Effector memory CD4-positive, alpha-beta T cell (primary cell): ENCODE measurements around the gene BIN1.
"Not testable (repeated sequence)": the region's sequence is repeated elsewhere in the genome, so short reads cannot be mapped to it uniquely, and the experiment has no call there.

ENCODE experiments used
- DNase-seq, 3 donors: peaks; one replicate each; pipeline ENCODE4 v3.0.0-alpha.2; 2020
- H3K27ac ChIP-seq: 2 replicates; pipeline ENCODE4 v1.7.0; 2013; ENCODE audit warnings: mild to moderate bottlenecking, low read length, moderate library complexity; ENCODE audit not compliant: insufficient read depth, poor library complexity, severe bottlenecking
- H3K27me3 ChIP-seq: replicated peaks from 2 replicates; pipeline ENCODE4 v1.7.0; 2013; ENCODE audit warnings: mild to moderate bottlenecking, low read length; ENCODE audit not compliant: insufficient read depth, control insufficient read depth, poor library complexity, severe bottlenecking
- H3K36me3 ChIP-seq: 2 replicates; pipeline ENCODE4 v1.7.0; 2013; ENCODE audit warnings: mild to moderate bottlenecking, low read length, moderate library complexity; ENCODE audit not compliant: control insufficient read depth, insufficient read depth
- H3K4me1 ChIP-seq: 2 replicates; pipeline ENCODE4 v1.7.0; 2013; ENCODE audit warnings: low read length, mild to moderate bottlenecking; ENCODE audit not compliant: control insufficient read depth, insufficient read depth, poor library complexity, severe bottlenecking
- H3K4me3 ChIP-seq: 2 replicates; pipeline ENCODE4 v1.7.0; 2013; ENCODE audit warnings: low read length, low read depth, mild to moderate bottlenecking; ENCODE audit not compliant: insufficient read depth, poor library complexity, severe bottlenecking
- H3K9me3 ChIP-seq: 2 replicates; pipeline ENCODE4 v1.7.0; 2013; ENCODE audit warnings: mild to moderate bottlenecking, low read length, moderate library complexity; ENCODE audit not compliant: control insufficient read depth

Gene BIN1

DNA sequence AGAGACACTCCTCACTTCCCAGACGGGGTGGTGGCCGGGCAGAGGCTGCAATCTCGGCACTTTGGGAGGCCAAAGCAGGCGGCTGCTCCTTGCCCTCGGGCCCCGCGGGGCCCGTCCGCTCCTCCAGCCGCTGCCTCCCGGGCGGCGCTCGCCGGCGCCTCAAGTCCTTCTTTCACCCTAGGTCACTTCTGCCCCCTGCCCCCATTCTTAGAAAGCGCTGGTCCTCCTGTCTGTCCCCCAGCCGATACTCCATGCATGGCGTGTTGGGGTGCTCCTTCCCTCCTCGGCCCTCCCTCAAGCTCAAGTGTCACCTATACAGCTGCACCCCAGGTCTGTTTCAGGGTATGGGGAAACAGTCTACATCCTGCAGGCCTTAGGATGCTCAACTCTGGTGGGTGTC, 13.5 kb upstream of the BIN1 start:
- not testable (repeated sequence) for H3K27me3 ChIP-seq, H3K36me3 ChIP-seq, H3K4me1 ChIP-seq, H3K4me3 ChIP-seq, DNase-seq, H3K27ac ChIP-seq, H3K9me3 ChIP-seq

GRCh38 chr2:127118467-127118866, 11.5 kb upstream of the BIN1 start:
- Histone ChIP-seq H3K4me3 (no peak overlapping the region), H3K36me3 (no peaks in the 10 kb centered on the region), H3K27me3 (no peaks in the 10 kb centered on the region), H3K9me3 (no peaks in the 10 kb centered on the region), H3K4me1 (no peaks in the 10 kb centered on the region), H3K27ac (no peak overlapping the region)
- DNase-seq, result no peak

GRCh38 chr2:127118038-127118437, 11.1 kb upstream of the BIN1 start:
- DNase-seq, result no peak
- Histone ChIP-seq H3K4me3 (no peak overlapping the region), H3K9me3 (no peaks in the 10 kb centered on the region), H3K27ac (no peak overlapping the region), H3K4me1 (no peaks in the 10 kb centered on the region), H3K27me3 (no peaks in the 10 kb centered on the region), H3K36me3 (no peaks in the 10 kb centered on the region)

- Histone ChIP-seq H3K27me3 (no peaks in the 10 kb centered on the region), H3K27ac (no peak overlapping the region), H3K4me3 (no peak overlapping the region), H3K36me3 (no peaks in the 10 kb centered on the region), H3K4me1 (no peaks in the 10 kb centered on the region), H3K9me3 (no peaks in the 10 kb centered on the region)
- DNase-seq, result no peak
These were observed 10.6 kb upstream of the BIN1 start for GRCh38 chr2:127117603-127118002.

DNA sequence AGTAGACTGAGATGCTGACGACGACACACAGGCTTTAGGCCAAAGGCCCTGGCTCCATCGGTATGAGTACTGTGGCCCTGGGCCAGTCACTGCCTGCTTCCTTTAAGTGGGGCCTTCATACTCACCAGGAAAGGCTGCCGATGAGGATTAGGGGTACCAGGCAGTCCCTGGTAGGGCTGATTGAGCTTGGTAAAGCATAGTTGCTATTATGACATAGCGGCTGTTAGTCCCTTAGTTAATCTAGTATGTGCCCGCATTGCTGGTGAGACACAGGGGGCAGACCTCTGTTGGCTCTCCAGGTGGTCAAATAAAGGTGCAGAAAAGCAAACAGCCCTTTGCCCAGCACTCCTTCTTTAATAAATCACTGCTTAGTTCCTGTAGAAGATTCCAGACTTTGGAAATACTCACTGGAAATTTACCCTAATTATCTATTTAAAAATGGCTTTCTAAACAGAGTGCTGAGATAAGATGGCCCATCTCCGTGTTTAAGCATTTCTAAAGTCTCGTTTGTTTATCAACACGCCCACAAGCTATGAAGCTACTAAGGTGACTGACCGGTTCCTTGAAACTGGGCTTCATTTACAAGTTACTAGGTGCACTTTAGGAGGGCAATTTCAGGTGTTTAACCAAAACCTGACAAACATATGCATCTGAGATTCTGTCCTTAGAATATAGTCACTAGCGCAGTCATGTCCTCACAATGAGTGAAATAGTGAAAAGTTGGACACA, 8.7 kb upstream of the BIN1 start:
- H3K27ac ChIP-seq, result no peak overlapping the region
- no peaks in the 10 kb centered on the region for H3K36me3 ChIP-seq
- DNase-seq, result no peak
- H3K9me3 ChIP-seq, result no peaks in the 10 kb centered on the region
- no peak overlapping the region for H3K4me3 ChIP-seq
- H3K4me1 ChIP-seq, result no peaks in the 10 kb centered on the region
- no peaks in the 10 kb centered on the region for H3K27me3 ChIP-seq

GRCh38 chr2:127110985-127111384, 4.0 kb upstream of the BIN1 start:
- no peak for DNase-seq
- H3K9me3 ChIP-seq, result no peaks in the 10 kb centered on the region
- H3K27me3 ChIP-seq, result peaks cover 8% of the 10 kb centered on the region

GRCh38 chr2:127108090-127108523, 1.2 kb upstream of the BIN1 start:
- Histone ChIP-seq H3K27ac (no peak overlapping the region), H3K4me1 (peaks cover 13% of the 10 kb centered on the region), H3K27me3 (peaks cover 9% of the 10 kb centered on the region), H3K4me3 (no peak overlapping the region), H3K36me3 (no peaks in the 10 kb centered on the region), H3K9me3 (no peaks in the 10 kb centered on the region)
- no peak for DNase-seq

More at GRCh38 chr2:127110985-127111384, 4.0 kb upstream of the BIN1 start:
- peaks cover 7% of the 10 kb centered on the region for H3K4me1 ChIP-seq
- no peak overlapping the region for H3K27ac ChIP-seq
- H3K36me3 ChIP-seq, result no peaks in the 10 kb centered on the region
- no peak overlapping the region for H3K4me3 ChIP-seq

DNA sequence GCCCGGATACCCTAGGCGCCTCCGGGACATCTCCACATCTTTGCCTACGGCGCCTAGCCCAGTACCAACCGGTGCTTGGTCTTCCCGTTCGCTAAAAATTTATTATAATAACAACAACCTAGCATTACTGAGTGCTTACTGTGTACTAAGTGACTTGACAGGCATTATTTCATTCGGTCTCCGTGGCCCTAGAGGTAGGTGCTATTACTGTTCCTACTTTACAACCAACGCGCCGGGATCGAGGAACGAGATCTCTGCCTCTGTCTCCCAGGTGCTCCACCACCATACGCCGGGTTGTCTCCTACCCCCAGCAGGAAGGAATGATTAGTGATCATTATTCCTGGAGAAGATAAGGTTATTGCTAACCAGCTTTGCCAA, 657 bp upstream of the BIN1 start:
- Histone ChIP-seq H3K27me3 (peaks cover 9% of the 10 kb centered on the region), H3K4me1 (peaks cover 13% of the 10 kb centered on the region), H3K27ac (peak overlapping the region; percentile 25), H3K36me3 (no peaks in the 10 kb centered on the region), H3K9me3 (no peaks in the 10 kb centered on the region), H3K4me3 (peak overlapping the region; percentile 88)
- DNase-seq, result no peak

DNA sequence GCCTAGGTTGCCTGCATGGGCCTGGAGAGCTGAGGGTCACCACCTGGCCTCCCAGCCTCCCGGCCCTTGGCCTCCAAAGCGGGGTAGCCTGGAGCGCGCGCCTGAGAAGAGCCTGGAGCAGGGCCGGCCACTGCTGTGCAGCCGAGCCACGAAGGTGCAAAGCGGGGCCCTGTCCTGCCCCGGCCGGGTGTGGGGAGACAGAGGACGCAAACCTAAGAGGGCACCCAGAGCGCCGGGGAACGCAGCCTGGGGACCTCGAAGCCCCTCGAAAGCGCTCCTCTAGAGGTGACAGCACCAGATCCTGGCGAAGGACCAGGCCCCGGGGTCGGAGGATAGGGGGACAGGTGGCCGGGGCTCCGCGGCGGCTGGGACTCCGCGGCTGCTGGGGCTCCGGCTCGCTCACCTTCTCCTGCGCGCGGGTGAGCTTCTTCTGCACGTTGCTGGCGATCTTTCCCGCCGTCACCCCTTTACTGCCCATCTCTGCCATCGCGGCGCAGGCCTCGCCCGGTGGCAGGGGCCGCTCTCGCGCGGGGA, 430 bp downstream of the BIN1 start:
- Histone ChIP-seq H3K27ac (no peak overlapping the region), H3K9me3 (no peaks in the 10 kb centered on the region), H3K4me1 (peaks cover 13% of the 10 kb centered on the region), H3K36me3 (no peaks in the 10 kb centered on the region), H3K27me3 (peaks cover 9% of the 10 kb centered on the region), H3K4me3 (peak overlapping the region; percentile 88)
- DNase-seq, result no peak

DNA sequence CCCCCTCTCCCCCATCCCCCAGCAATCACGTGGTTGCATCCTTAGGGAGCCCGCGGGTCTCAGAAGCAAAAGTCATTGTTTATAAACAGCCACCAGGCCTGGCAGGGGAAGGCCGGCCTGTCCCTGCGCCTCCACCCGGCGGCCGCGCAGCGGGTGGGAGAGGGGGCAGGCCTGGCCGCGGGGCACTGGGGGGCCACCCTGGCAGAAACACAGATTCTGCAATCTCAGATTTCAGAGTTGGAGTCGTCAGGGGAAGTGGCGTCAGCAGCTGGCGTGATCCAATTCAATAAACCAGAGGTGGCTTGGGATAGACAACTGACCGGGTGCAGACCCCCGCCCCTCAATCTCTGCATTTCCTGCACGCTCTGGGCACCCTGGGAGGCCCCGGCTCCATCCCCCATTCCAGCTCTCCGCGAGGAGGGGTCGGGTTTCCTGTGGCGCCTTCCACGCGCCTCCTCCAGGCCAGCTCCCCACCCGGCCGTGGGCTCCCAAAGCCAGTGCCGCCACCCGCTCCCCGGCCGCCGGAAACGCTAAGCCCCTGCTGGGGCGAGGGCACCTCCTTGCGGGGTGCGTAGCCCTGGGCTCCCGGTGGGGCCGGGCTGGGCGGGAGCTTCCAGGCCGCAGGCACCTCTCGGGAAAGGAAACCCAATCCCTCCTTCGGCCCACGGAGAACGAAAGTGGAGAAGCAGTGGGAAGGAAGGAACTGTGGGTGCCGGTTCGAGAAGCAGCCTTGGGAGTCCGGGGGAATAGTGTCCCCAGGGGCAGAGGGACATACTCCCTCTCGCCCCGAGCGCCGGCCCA, 1.1 kb downstream of the BIN1 start:
- H3K27me3 ChIP-seq, result peaks cover 9% of the 10 kb centered on the region
- DNase-seq, result no peak
- no peak overlapping the region for H3K27ac ChIP-seq
- peak overlapping the region; percentile 88 for H3K4me3 ChIP-seq
- H3K4me1 ChIP-seq, result peaks cover 13% of the 10 kb centered on the region
- H3K36me3 ChIP-seq, result no peaks in the 10 kb centered on the region
- no peaks in the 10 kb centered on the region for H3K9me3 ChIP-seq
